K562 (cell line): ENCODE data around the gene VIPR2. TPM values are rescaled to one million over a fixed set of nuclear protein-coding genes. Genes with fewer than 3 reads are reported as not detected.

Source experiments
- ATAC-seq: fragments of 200-7000 bp; cut with Tn5 transposase; 3 replicates; pipeline ENCODE4 v1.9.1; 2020; ENCODE audit warnings: moderate library complexity
- BruUV-seq: library from RNA; stranded (reverse); fragments of 400-500 nt; replicated peaks from 2 replicates; lab custom pipeline; 2021; lab: Mats Ljungman, UMichigan
- CTCF ChIA-PET: fragments of 300-600 bp; formaldehyde crosslinking; extraction: SDS; loops from one replicate; lab custom pipeline; 2021; ENCODE audit warnings: low intra/inter-chr PET ratio; lab: Yijun Ruan, JAX
- POLR2A ChIA-PET: fragments of 300-600, 350-650 bp; sonication (Branson Sonifier 250); formaldehyde crosslinking; extraction: SDS; loops from one replicate; lab custom pipeline; 2021; ENCODE audit warnings: antibody characterized with exemption, inconsistent platforms; lab: Yijun Ruan, JAX
- DNase-seq, 4 experiments: peaks; one replicate each; pipeline versions ENCODE4 v3.0.0 to v3.0.0-alpha.2; 2011 to 2018; ENCODE audit warnings: low spot score in 3 of 4, mixed read lengths in 3 of 4; ENCODE audit errors: extremely low read depth in 1 of 4
- FAIRE-seq: peaks from 2 replicates; lab custom pipeline; 2011; peaks lifted over from hg19 to GRCh38; lab: Jason Lieb, UNC
- H2AFZ ChIP-seq: 2 replicates; pipeline ENCODE4 v1.6.0; 2011; ENCODE audit warnings: low read depth, low read length, control low read depth, inconsistent platforms
- H3K27ac ChIP-seq: fragments of 200-600 bp; 3 replicates; pipeline ENCODE4 v1.8.0; 2011; ENCODE audit warnings: low read depth, mild to moderate bottlenecking, control low read depth, inconsistent platforms, low read length, moderate library complexity, mixed read lengths; ENCODE audit errors: extremely low read depth
- H3K27me3 ChIP-seq, 2 experiments: fragments of 300-600 bp in 1 of 2; 2 replicates in 1 of 2; 3 replicates in 1 of 2; pipeline versions ENCODE4 v1.6.0 to v1.8.0; 2011; ENCODE audit warnings: inconsistent platforms in 2 of 2, low read length in 2 of 2, mild to moderate bottlenecking in 1 of 2, mixed read lengths in 1 of 2, moderate library complexity in 1 of 2; ENCODE audit not compliant: control insufficient read depth in 2 of 2, insufficient read depth in 2 of 2
- H3K36me3 ChIP-seq: fragments of 300-600 bp; 3 replicates; pipeline ENCODE4 v1.8.0; 2011; ENCODE audit warnings: mild to moderate bottlenecking, low read length, inconsistent platforms; ENCODE audit not compliant: control insufficient read depth, insufficient read depth
- H3K4me1 ChIP-seq, 2 experiments: fragments of 200-600 bp in 1 of 2; replicated peaks in 1 of 2; 2 replicates in 1 of 2; 3 replicates in 1 of 2; pipeline versions ENCODE4 v1.5.1 to v1.8.0; 2011; ENCODE audit warnings: inconsistent platforms in 2 of 2, low read length in 2 of 2, mild to moderate bottlenecking in 1 of 2, mixed read lengths in 1 of 2, moderate library complexity in 1 of 2; ENCODE audit not compliant: control insufficient read depth in 2 of 2, insufficient read depth in 2 of 2
- H3K4me2 ChIP-seq: 2 replicates; pipeline ENCODE4 v1.6.1; 2011; ENCODE audit warnings: low read length, control low read depth, inconsistent platforms, mixed read lengths; ENCODE audit not compliant: insufficient read depth
- H3K4me3 ChIP-seq: fragments of 200-600 bp; sonication (generic), shearing (Covaris generic); 2 replicates; pipeline ENCODE4 v1.5.1; 2016; ENCODE audit warnings: control low read depth, inconsistent platforms
- H3K79me2 ChIP-seq: fragments of 200-600 bp; 3 replicates; pipeline ENCODE4 v1.8.0; 2011; ENCODE audit warnings: low read length, inconsistent platforms; ENCODE audit not compliant: control insufficient read depth, insufficient read depth
- H3K9ac ChIP-seq, 2 experiments: 2 replicates each; pipeline versions ENCODE4 v1.6.0 to v1.6.1; 2011; ENCODE audit warnings: low read depth in 2 of 2, low read length in 2 of 2, control low read depth in 1 of 2, inconsistent platforms in 1 of 2, mild to moderate bottlenecking in 1 of 2, mixed read lengths in 1 of 2; ENCODE audit not compliant: insufficient read depth in 1 of 2
- H3K9me1 ChIP-seq: one replicate; pipeline ENCODE4 v1.6.0; 2011; ENCODE audit warnings: inconsistent platforms, mild to moderate bottlenecking, low read length, moderate library complexity; ENCODE audit not compliant: control insufficient read depth, insufficient read depth
- H3K9me3 ChIP-seq: replicated peaks from 2 replicates; pipeline ENCODE4 v1.5.1; 2011; ENCODE audit warnings: low read depth, low read length, inconsistent platforms; ENCODE audit not compliant: control insufficient read depth, insufficient read depth
- H4K20me1 ChIP-seq: replicated peaks from 2 replicates; pipeline ENCODE4 v1.6.1; 2011; ENCODE audit warnings: low read length, inconsistent platforms, mixed read lengths; ENCODE audit not compliant: control insufficient read depth, insufficient read depth
- DMBX1 ChIP-seq: fragments of 250-450 bp; sonication (Bioruptor Pico); IDR thresholded peaks from 2 replicates; pipeline ENCODE4 v1.8.0; 2022; ENCODE audit warnings: inconsistent platforms, mild to moderate bottlenecking, moderate library complexity, borderline replicate concordance
- ESRRA ChIP-seq: fragments of 450-650 bp; IDR thresholded peaks from 2 replicates; pipeline ENCODE4 v1.6.1; 2014; ENCODE audit warnings: low read depth, mild to moderate bottlenecking, moderate library complexity, borderline replicate concordance
- HDAC8 ChIP-seq: fragments of 450-650 bp; IDR thresholded peaks from 2 replicates; pipeline ENCODE4 v1.6.1; 2016; ENCODE audit warnings: mild to moderate bottlenecking, missing genetic modification characterization, moderate library complexity, missing compliant biosample characterization
- NR2F6 ChIP-seq: fragments of 450-650 bp; formaldehyde crosslinking; IDR thresholded peaks from 2 replicates; pipeline ENCODE4 v1.4.0; 2020; ENCODE audit warnings: mild to moderate bottlenecking
- RBM25 ChIP-seq: fragments of 200-400 bp; formaldehyde crosslinking; IDR thresholded peaks from 2 replicates; pipeline ENCODE4 v1.6.1; 2018; ENCODE audit warnings: low read length, low read depth, moderate library complexity; ENCODE audit not compliant: severe bottlenecking
- TBP ChIP-seq: optimal IDR thresholded peaks from 2 replicates; pipeline ENCODE3; 2011; ENCODE audit warnings: low read depth, low read length, improper control_type of control experiment
- TCF3 ChIP-seq: sonication (generic); formaldehyde crosslinking; IDR thresholded peaks from 2 replicates; pipeline ENCODE4 v1.4.0; 2020; ENCODE audit warnings: mild to moderate bottlenecking, missing genetic modification reagents
- XRCC4 ChIP-seq: IDR thresholded peaks from one replicate; pipeline ENCODE4 v1.6.1; 2011; ENCODE audit not compliant: insufficient read depth, insufficient read length; ENCODE audit errors: extremely low read depth
- ZNF146 ChIP-seq: IDR thresholded peaks from one replicate; pipeline ENCODE4 v1.6.1; 2018; ENCODE audit warnings: missing compliant biosample characterization; ENCODE audit not compliant: unreplicated experiment
- WGBS: fragments of 100-300 bp; shearing (Covaris generic); methylation state at CpG from one replicate; pipeline ENCODE4 v1.1.6; 2016; ENCODE audit warnings: low coverage, mixed read lengths; ENCODE audit not compliant: insufficient coverage; ENCODE audit errors: missing lambda C conversion rate; 5-methylcytosine and 5-hydroxymethylcytosine counted together
- in situ Hi-C: fragments of 300-500 bp; cut with MboI; formaldehyde crosslinking; loops from 4 replicates; pipeline ENCODE4 v1.15.0; 2018; ENCODE audit warnings: inconsistent platforms, mixed read lengths
- intact Hi-C: fragments of 100-400 bp; cut with micrococcal nuclease; formaldehyde crosslinking; loops from 2 replicates; pipeline ENCODE4 v1.14.2; 2022
- polyA plus RNA-seq, 8 experiments: library from polyadenylated mRNA; depleted of rRNA in 4 of 8; stranded (reverse) in 5 of 8; unstranded in 3 of 8; fragments of >200 nt; fragmentation: Nextera tagmentation in 2 of 8; fragmentation: Illumina TruSeq in 1 of 8; extraction: Ambion mirVana in 2 of 8; extraction: Trizol in 1 of 8; gene quantifications; 2 replicates each; pipeline versions ENCODE4 v1.2.1 to v1.2.3, GENCODE V29; 2011 to 2014; ENCODE audit warnings: inconsistent platforms in 1 of 8, missing spikeins in 1 of 8
- total RNA-seq, 7 experiments: library from RNA; depleted of rRNA in 6 of 7; stranded (reverse); fragments of >200 nt in 6 of 7; fragmentation: Illumina TruSeq in 2 of 7; extraction: Trizol in 2 of 7; gene quantifications; 2 replicates each; pipeline versions ENCODE4 v1.2.1 to v1.2.3, GENCODE V29; 2011 to 2021; ENCODE audit warnings: low replicate concordance in 1 of 7

The VIPR2 gene
- total and polyA plus RNA-seq, 9 of the 15 experiments (the other 6 are each of a cell fraction or from before 2014, with no cell fraction given), result 0.04 TPM; not detected in 8

- no peak overlapping the region for H3K4me3 ChIP-seq
- H2AFZ ChIP-seq, result no peak overlapping the region
- DNase-seq, result no peak
- peaks cover 6% of the 10 kb centered on the region; the same call in 1 of the 2 replicates for H4K20me1 ChIP-seq
- FAIRE-seq, result no peak
- no peaks in the 10 kb centered on the region for H3K36me3 ChIP-seq
- peaks cover 59 to 71% of the 10 kb centered on the region in 2 experiments for H3K27me3 ChIP-seq
- no peak overlapping the region for H3K4me2 ChIP-seq
- no peak overlapping the region for H3K27ac ChIP-seq
- H3K79me2 ChIP-seq, result no peaks in the 10 kb centered on the region
- TF ChIP-seq DMBX1 (CRISPR knock-in tag), result no peak
- no peak for TF ChIP-seq NR2F6 (CRISPR knock-in tag)
- peak; percentile 77 for TF ChIP-seq ZNF146 (CRISPR knock-in tag)
- no peak for TF ChIP-seq HDAC8 (tag)
- no peak for TF ChIP-seq ESRRA
- TF ChIP-seq RBM25, result peak; percentile 65
- TF ChIP-seq XRCC4, result no peak
- no peak for TF ChIP-seq TCF3 (CRISPR knock-in tag)
- TF ChIP-seq TBP, result no peak
- H3K9me1 ChIP-seq, result no peaks in the 10 kb centered on the region
- no peak overlapping the region for H3K9ac ChIP-seq
- no TSS peak for BruUV-seq
- POLR2A ChIA-PET, result interaction anchor here (0.8 kb wide), 1 partner anchor 52 kb away, joined by 4 read pairs; no protein-coding TSS in a partner anchor
- intact Hi-C loops, result no loop called here
- 1% methylated on average over 4 of the region's 4 CpGs for WGBS
- in situ Hi-C loops, result no loop called here
- no peaks in the 10 kb centered on the region for H3K9me3 ChIP-seq
- no peak for ATAC-seq
- no peaks in the 10 kb centered on the region for H3K4me1 ChIP-seq
- CTCF ChIA-PET, result no interaction called here
Measured at GRCh38 chr7:159121476-159121875, 23.2 kb downstream of the VIPR2 start.
